MCF 10A (cell line): ENCODE data around the gene NPC1L1. TPM values are rescaled to one million over a fixed set of nuclear protein-coding genes. Genes with fewer than 3 reads are reported as not detected.

Experiments
- BruUV-seq: library from RNA; stranded (reverse); fragments of 400-500 nt; replicated peaks from 2 replicates; lab custom pipeline; 2021; lab: Mats Ljungman, UMichigan
- CTCF ChIA-PET: fragments of 300-600 bp; sonication (Branson Sonifier 250); formaldehyde crosslinking; extraction: SDS; loops from one replicate; lab custom pipeline; 2021; ENCODE audit warnings: antibody characterized with exemption, inconsistent platforms; lab: Yijun Ruan, JAX
- POLR2A ChIA-PET: fragments of 300-600, 350-650 bp; sonication (Branson Sonifier 250); formaldehyde crosslinking; extraction: SDS; loops from one replicate; lab custom pipeline; 2020; ENCODE audit warnings: antibody characterized with exemption, inconsistent platforms; lab: Yijun Ruan, JAX
- DNase-seq: peaks from one replicate; pipeline ENCODE4 v3.0.0-alpha.2; 2018; ENCODE audit not compliant: unreplicated experiment
- H3K27ac Mint-ChIP-seq: one replicate; pipeline ENCODE4 v1.8.0; 2022; ENCODE audit warnings: mild to moderate bottlenecking, low read depth, mixed read lengths; ENCODE audit not compliant: unreplicated experiment
- H3K27me3 Mint-ChIP-seq: one replicate; pipeline ENCODE4 v1.8.0; 2022; ENCODE audit warnings: mixed read lengths; ENCODE audit not compliant: insufficient read depth, unreplicated experiment
- H3K36me3 Mint-ChIP-seq: one replicate; pipeline ENCODE4 v1.8.0; 2022; ENCODE audit warnings: mild to moderate bottlenecking, moderate library complexity, mixed read lengths; ENCODE audit not compliant: insufficient read depth, unreplicated experiment
- H3K4me1 Mint-ChIP-seq: one replicate; pipeline ENCODE4 v1.8.0; 2022; ENCODE audit warnings: mixed read lengths; ENCODE audit not compliant: insufficient read depth, unreplicated experiment
- H3K4me3 Mint-ChIP-seq: one replicate; pipeline ENCODE4 v1.8.0; 2022; ENCODE audit warnings: mild to moderate bottlenecking, moderate library complexity, mixed read lengths; ENCODE audit not compliant: unreplicated experiment
- H3K9me3 Mint-ChIP-seq: one replicate; pipeline ENCODE4 v1.8.0; 2022; ENCODE audit warnings: mixed read lengths; ENCODE audit not compliant: unreplicated experiment
- intact Hi-C: fragments of 100-400 bp; cut with micrococcal nuclease; formaldehyde crosslinking; loops from 2 replicates; pipeline ENCODE4 v1.14.1; 2022
- total RNA-seq: library from RNA; stranded (reverse); gene quantifications from 2 replicates; pipeline ENCODE4 v1.2.3, GENCODE V29; 2022
- TF ChIP-seq, protein P1 (sequence below): fragments of 200-600 bp; IDR thresholded peaks from one replicate; pipeline ENCODE4 v1.8.0; 2022; ENCODE audit warnings: antibody characterized with exemption, mild to moderate bottlenecking; ENCODE audit not compliant: unreplicated experiment

The NPC1L1 gene
- total RNA-seq, 1 experiment from 2014 or later, result 0.07 TPM

DNA sequence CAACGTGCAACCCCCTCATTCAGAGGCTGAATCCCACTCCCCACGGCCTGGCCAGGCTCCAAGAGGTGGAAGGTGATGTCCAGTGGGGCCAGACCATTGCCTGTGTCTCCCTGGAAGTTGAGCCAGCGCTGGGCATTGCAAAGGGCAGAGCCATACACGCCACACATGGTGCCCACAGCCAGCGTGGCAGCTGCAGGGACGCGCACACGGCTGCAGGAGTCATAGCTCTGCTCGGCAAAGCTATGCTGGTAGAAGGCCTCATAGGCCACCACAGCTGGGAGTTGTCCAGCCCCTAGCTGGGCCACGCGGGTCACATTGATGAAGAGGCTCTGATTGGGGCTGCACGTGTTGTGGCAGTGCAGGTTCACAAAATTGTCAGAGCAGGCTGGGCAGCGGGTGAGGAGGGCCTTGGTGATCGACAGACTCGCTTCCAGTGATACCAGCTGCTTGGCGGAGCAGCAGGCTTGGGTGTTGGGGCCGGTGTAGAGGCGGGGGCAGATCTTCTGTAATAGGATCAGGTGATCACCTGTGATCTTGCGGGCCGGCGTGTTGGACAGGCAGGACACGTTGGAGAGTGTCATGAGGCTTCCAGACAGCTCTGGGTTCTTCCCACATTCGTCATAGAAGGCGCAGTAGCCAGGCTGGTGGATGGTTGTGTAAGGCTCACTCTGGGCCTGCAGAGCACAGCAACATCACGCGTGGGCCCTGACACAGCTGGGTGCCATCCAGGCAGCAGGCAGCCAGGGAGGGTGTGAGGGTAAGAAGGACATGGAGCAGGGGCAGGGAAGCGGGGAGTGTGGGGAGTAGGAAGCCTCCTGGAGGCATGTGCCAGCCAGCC, 1.2 kb downstream of the NPC1L1 start:
- no TSS peak for BruUV-seq
- Mint-ChIP-seq H3K9me3 (no peaks in the 10 kb centered on the region), H3K4me1 (peaks cover 17% of the 10 kb centered on the region), H3K4me3 (no peak overlapping the region), H3K36me3 (no peaks in the 10 kb centered on the region), H3K27ac (no peak overlapping the region), H3K27me3 (no peaks in the 10 kb centered on the region)
- intact Hi-C loops, result loop anchor here (10.0 kb wide), 1 partner anchor 45 kb away; the partner anchor contains the start of gene NUDCD3
- CTCF ChIA-PET, result interaction anchor here (0.6 to 1.2 kb wide), 2 partner anchors 26 to 33 kb away, joined by 3 read pairs; no protein-coding TSS in a partner anchor
- POLR2A ChIA-PET, result interaction anchor here (1.2 to 6.4 kb wide), 2 partner anchors 49 to 258 kb away, joined by 3 to 60 read pairs; partner anchors contain the start of gene NUDCD3
- no peak for DNase-seq
- TF ChIP-seq, protein P1, sequence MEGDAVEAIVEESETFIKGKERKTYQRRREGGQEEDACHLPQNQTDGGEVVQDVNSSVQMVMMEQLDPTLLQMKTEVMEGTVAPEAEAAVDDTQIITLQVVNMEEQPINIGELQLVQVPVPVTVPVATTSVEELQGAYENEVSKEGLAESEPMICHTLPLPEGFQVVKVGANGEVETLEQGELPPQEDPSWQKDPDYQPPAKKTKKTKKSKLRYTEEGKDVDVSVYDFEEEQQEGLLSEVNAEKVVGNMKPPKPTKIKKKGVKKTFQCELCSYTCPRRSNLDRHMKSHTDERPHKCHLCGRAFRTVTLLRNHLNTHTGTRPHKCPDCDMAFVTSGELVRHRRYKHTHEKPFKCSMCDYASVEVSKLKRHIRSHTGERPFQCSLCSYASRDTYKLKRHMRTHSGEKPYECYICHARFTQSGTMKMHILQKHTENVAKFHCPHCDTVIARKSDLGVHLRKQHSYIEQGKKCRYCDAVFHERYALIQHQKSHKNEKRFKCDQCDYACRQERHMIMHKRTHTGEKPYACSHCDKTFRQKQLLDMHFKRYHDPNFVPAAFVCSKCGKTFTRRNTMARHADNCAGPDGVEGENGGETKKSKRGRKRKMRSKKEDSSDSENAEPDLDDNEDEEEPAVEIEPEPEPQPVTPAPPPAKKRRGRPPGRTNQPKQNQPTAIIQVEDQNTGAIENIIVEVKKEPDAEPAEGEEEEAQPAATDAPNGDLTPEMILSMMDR, result no peak

DNA sequence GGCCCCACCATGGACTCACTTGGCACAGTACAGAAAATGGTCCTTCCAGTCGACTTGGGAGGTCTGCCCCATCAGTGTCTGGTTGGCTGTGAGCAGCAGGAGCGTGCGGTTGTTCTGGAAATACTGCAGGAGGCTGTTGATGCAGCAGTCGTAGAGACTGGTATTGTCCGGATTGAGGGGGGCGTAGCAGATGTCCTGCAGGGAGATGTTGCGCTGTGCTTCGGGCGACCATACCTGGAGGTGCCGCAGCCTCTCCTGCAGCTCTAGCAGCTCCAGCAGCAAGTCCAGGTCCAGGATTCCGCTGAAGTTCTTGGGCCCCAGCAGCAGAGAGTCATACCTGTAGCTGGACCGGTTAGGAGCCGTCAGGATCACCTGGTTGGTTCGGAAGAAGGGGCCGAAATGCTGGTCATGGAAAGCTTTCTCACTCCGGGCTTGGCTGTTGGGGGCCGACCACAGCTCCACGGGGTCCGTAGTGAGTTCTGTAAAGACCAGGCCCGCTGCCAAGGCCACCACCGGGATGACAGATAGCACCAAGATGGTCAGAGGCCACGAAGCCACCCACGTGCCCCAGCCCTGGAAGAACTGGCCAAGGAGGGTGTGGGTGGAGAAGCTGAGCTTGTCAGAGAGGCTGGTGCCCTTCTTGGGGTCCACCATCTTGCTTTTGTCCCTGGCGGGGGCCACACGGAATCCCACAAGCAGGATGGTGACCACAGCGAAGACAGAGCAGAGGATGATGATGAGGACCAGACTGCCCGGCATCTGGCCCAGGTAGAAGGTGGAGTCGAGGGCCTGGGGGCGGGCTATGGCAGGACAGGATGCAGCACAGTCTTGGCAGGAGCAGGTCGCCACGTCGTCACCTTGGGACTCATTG, 2.1 kb downstream of the NPC1L1 start:
- Mint-ChIP-seq H3K4me3 (no peak overlapping the region), H3K9me3 (no peaks in the 10 kb centered on the region), H3K27me3 (no peaks in the 10 kb centered on the region), H3K27ac (no peak overlapping the region), H3K4me1 (peaks cover 12% of the 10 kb centered on the region), H3K36me3 (no peaks in the 10 kb centered on the region)
- BruUV-seq, result no TSS peak
- TF ChIP-seq, protein P1, result no peak
- DNase-seq, result no peak
- ChIA-PET POLR2A (interaction anchor here (0.7 to 1.2 kb wide), 2 partner anchors 49 to 259 kb away, joined by 3 to 4 read pairs; partner anchors contain the start of gene NUDCD3), CTCF (no interaction called here)
- intact Hi-C loops, result no loop called here

DNA sequence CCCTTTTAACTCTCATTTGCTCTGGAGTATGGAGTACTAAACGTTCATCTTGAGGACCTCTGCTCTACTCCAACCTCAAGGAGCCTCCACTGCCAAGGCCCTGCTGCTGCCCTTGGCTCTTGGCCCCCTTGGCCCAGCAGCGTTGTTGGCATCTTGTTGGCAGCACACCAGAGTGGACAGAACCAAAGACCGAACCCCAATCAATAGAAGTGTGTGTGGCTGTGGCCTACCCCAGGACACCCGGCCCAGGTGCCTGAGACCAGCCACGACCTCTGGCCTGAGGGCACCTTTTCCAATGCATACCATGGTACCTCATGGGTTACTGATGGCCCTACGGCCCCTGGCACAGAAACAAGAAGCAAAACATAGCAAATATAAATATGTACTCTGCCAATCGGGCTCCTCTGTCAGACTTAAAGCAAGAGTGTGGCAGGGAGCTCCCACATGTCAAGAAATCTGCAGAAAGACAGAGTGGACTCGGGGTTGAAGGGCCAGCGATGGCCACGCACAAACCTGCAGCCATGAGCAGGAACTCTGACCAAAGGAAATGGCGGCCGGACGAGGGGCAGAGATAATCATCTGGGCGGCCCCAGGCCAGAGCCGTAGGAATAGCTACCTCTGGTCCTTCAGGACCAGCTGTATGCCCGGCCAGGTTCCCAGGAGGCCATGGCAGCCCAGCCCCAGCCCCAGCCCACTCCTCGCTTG, 2.9 kb downstream of the NPC1L1 start:
- DNase-seq, result no peak
- H3K27me3 Mint-ChIP-seq, result no peaks in the 10 kb centered on the region
- H3K4me3 Mint-ChIP-seq, result no peak overlapping the region
- H3K4me1 Mint-ChIP-seq, result peaks cover 5% of the 10 kb centered on the region
- H3K36me3 Mint-ChIP-seq, result no peaks in the 10 kb centered on the region
- intact Hi-C loops, result no loop called here
- POLR2A ChIA-PET, result interaction anchor here (0.7 kb wide), 1 partner anchor 48 kb away, joined by 4 read pairs; the partner anchor contains the start of gene NUDCD3
- H3K27ac Mint-ChIP-seq, result no peak overlapping the region
- no peaks in the 10 kb centered on the region for H3K9me3 Mint-ChIP-seq
- no TSS peak for BruUV-seq
- CTCF ChIA-PET, result no interaction called here
- TF ChIP-seq, protein P1, result no peak
